GM19397 (cell line): Measurements from ENCODE around the gene DENND1A.

Experiments used
- ATAC-seq: cut with Tn5 transposase; IDR thresholded peaks from one replicate; pipeline ENCODE4 v1.9.1; 2021; ENCODE audit warnings: mild to moderate bottlenecking, moderate library complexity; ENCODE audit not compliant: unreplicated experiment

DENND1A gene

DNA sequence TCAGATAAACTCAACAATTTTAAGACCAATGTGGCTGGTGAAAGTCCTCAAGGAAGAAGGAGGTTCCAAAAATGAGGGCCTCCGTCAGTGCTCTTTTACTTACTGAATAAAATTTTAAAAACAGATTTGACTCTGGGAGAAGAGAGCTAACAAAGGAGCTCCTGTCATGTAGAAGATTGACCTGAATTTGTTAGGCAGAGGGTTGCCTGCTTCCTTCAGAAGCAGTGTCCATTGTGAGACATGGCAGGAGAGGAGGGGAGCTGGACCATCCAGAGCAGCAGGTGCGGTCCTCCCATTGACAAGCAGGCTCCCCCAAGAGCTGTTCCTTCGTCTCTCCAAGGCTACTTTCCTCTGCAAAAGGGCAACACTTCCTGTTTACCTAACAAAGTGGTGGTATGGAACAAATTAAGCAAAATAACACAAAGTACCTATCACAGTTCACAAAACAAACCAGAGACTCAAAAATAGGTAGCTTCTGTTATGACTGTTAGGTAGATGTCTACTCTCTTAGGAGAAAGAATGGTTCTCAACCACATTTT, 238.1 kb downstream of the DENND1A start:
- ATAC-seq, result no peak

DNA sequence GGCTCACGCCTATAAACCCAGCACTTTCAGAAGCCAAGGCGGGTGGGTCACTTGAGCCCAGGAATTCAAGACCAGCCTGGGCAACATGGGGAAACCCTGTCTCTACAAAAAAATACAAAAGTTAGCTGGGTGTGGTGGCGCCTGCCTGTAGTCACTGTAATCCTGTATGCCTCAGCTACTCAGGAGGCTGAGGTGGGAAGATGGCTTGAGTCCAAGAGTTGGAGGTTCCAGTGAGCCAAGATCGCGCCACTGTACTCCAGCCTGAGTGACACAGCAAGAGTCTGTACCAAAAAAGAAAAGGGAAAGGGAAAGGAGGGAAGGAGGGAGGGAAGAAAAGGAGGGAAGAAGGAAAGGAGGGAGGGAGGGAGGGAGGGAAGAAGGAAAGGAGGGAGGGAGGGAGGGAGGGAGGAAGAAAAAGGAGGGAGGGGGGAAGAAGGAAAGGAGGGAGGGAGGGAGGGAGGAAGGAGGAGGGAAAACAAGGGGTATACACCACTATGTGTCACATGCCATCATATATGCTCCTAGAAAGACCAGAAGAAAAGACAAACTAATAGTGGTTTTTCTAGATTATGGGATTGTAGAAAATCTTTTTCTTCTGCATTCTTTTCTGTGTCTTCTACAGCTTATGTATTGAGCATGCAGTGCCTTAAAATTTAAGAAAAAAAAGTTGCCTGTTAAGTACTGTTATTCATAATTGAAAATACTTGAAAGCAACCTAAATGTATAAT, 240.1 kb downstream of the DENND1A start:
- no peak for ATAC-seq

DNA sequence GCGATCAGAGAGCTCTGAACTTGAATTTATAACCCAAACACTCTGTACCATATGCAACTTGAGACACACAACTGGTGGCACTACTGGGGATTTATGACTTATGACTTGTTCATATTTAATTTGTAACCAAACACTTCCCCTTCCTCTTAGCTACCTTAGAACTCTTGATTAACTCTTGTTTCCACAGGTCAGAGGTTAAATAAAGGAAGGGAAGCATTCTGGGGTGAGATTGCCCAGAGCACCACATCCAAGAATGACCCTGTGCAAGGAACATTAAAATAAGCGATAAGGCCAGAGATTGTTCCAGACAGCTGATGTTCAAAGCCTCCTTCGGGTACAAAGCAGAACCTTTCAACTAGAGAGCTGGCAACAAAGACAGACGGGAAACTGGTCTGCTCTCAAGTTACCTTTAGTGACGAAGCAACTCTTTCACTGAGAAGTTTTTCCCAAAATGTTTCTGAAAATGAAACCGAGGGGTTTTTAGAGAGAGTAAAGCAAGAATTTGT, 242.6 kb downstream of the DENND1A start:
- ATAC-seq, result no peak

DNA sequence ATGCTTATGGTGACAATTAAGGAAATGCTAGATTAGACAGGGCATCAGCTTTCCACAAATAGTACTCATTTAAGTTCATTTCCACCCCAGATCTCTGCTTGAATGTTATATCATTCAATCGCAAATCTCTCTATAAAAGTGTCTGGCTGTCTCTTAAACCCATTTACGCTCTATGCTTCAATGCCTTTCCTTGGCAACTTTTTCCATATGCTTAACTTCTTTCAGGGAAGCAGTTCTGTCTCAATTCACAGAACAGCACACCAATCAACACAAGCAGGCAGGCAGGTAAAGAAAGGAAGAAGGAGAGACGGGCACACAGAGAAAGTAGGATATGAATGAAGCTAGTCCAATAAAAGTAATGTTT, 243.1 kb downstream of the DENND1A start:
- ATAC-seq, result no peak

DNA sequence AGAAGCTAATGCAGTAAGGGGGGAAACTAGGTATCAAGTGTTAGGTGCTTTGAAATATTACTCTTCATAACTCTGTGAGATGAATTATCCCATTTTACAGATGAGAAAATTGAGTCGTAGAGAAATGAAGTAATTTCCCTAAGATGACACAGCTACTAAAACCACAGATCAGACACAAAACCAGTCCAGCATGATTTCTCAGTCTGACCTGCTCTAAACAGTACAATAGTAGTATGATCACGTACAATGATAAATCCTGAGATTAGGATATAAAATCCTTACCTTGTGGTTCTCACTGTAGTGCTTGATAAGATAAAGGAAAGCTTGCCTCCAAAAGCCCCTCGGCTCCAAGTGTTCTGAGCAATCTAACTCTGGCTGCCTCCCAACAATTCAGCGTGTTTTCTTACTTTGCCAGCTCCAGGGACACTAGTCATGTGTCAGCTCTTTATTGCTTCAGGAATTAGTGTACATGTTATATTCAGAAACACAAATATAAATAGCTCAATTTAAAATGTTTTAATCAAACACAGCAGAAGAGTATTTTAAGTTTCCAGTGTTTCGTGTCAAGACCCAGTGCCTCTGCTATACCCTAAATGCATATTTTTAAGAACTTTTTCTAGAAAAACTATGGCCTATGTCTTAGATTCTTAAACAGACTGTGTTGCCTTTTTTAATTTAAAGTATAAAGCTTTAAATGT, 243.6 kb downstream of the DENND1A start:
- ATAC-seq, result no peak

DNA sequence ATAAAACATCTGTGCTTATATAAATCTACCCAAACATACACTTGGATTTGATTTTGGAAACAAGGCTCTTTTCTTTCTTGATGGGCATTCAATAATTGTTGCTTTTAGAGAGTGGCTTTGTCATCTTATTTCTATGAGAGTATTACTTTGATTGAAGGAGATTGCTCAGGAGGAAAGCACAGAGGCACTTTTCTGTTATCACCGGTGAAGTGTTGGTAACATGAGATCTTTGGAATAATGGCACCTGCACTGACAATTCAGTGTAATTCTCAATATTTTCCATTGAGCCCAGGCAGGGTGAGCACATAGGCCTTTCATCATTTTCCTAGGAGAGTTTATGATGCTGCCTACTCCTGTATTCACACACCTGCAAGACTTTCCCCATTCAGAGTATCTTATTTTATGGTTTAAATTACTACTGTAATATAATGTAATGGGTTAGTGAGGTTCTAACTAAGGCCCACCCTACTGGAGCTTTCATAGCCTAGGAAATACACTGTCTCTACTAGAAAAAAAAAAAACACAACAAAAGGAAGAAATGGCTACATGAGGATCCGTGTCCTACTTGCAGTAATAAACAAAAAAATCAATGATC, 244.3 kb downstream of the DENND1A start:
- ATAC-seq, result no peak

DNA sequence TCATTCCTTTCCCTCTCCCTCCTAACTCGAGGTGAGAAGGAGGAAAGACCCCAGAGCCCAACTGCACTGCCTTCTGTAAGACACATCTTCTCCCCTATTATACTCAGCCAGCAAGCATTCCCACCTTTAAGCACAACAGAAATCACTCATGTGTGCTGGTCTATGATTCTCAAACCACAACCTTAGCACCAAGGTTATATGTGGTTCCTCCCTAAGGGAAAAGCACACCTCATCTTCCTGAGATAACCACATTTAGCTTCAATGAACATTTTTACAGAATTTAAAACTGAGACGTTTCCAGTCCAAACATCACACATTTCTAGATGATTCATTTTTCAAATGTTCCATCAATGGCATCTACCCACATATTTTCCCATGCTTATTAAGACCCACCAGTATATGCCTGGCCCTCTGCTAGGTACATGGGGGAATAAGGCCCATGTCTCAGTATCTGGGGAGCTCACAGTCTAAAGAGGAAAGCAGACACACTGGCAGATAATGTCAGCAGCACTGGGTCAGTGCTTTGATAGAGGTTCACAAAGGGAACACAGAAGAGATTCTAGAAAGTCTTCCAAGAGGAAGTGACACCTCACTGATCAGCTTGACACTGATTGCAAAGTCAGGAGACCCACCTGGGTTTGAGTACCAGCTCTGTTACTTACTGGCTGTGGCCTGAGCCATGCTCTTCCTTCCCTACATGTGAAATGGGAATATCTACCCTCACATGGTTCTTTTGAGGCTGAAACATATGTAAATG, 245.4 kb downstream of the DENND1A start:
- no peak for ATAC-seq

DNA sequence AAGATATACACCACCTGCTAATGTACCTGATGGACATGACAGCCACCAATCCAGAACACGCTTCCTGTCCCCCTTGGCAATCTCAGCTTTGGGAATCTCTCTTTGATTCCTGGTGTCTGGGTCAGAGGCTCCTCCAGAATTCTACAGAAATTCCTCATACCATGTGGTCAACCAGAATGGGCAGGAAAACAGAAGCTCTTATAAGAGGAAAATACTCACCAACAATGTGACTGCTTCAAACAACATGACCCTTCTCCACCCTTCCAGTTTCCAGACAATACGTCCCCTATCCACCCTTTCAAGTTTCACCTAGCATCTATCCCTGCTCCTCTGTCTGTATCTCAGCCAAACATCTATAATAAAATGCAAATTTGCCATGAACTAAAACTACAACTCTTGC, 247.2 kb downstream of the DENND1A start:
- no peak for ATAC-seq

DNA sequence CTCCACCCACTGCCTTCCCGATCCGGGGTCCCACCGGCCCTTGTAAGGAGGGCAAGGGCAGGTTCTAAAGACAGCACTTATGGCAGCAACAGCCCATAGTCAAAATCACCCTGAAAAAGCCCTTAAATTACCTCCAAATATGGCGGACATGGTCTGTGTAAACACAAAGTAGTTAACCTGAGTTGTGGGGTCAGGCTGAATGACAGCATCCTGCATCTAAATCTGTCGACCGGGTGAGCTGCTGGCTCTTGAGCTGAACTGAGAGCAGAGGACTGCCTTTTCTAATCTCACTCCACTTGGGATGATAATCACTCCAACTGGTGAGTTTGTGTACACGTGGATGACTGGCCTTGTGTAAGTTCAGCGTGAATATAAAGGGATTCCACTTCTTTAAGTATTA, 249.6 kb downstream of the DENND1A start:
- no peak for ATAC-seq

DNA sequence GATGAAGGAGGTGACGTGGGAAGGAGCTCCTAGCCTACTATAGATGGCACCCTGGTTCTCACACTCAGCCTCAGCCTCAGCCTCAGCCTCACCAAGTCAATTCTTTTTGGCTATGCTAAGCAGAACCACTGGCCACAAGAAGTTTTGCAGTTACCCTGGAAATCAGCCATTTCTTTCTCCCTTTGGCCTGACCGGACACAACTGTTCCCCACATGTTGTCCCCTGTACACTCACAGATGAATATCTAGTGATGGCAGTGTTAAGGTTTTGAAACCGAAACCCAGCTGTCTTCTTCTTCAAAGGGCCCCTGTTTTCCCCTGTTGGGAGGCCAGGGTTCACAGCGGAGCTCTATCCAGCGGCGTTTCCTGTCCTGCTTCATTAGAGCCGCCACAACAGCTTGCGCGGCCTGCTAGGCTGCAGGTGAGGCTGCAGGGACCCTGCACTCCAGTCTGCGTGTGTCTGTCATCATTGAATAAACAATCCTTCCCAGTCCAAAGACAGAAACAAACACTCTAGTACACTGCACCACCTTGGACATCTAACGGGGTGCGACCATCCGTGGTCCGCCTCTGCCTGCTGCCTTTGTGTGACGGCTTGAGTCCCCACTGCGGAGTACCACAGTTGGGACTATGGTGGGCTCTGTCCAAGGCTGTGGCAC, 250.5 kb downstream of the DENND1A start:
- ATAC-seq, result peak; percentile 90

DNA sequence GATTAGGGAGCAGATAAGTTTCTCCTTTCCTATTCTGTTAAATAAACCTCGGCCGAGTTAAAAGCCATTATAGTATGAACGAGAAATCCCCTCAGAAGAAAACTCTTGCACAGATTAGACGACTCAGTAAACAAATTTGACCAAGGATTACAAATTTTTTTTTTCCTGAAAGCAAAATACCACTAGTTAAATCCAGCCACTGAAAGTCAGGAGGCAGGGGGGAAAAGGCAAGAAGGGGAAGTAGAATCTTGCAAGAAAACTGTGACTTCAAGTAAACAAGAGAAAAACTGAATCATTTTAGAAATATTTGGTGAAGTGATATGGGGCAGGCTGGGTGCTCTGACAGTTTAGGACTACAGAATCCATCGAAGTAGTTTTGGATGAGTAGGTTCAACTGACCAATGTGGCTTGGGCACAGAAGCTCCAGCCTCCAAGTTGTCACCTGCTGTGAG, 251.0 kb downstream of the DENND1A start:
- no peak for ATAC-seq

DNA sequence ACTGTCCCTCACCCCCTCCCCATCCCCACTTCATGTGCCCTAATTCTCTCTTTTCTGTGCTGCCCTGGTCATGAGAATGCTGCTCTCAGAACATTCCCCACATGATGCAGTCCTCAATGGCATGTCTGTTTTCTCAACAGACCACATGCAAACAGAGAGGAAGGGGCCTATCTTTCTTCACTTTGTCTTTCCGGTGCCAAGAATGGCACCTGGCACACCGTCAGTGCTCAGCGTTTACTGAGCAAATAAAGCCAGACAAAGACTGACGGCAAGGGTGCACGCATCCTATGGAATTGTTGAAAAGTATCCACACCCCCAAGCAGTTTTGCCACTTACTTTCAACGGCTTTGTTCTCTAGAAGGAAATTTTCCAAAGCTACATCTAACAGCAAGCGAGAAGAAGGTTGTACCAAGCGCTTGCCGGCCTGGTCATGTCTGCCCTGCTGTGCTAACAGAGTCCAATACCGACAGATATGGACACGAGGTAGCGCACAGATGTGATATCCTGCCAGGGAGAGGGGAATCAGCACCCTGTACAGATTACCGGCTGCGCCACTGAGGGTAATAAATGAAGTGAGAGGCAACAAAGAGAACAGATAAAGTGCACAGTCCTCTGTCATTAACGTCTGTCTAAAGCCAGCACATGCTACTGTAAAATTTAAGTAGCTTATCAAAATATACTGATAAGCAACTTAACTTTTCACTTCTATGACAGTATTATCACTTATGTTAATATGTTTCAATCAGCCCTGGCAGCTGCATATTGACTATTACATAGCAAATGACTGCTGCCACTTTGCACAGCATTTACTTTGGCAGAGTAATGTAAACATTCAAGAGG, 251.7 kb downstream of the DENND1A start:
- no peak for ATAC-seq

DNA sequence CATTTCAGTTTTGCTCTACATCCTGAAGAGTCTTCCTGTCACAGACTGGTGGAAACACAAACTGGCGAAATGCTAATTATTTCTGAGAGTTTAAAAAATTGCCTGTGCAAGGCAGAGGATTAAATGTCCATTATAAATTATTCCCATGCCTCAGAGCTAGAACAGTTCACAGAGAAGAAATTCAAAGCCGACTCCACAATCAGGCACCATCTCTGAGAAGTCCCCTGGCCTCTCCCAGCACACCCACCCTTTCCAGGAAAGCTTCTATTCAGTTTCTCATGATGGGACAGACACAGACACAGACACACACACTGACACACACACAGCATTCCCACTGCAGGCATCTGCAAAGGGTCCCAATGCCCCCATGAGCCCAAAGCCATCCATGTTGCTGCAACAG, 253.1 kb downstream of the DENND1A start:
- ATAC-seq, result no peak

DNA sequence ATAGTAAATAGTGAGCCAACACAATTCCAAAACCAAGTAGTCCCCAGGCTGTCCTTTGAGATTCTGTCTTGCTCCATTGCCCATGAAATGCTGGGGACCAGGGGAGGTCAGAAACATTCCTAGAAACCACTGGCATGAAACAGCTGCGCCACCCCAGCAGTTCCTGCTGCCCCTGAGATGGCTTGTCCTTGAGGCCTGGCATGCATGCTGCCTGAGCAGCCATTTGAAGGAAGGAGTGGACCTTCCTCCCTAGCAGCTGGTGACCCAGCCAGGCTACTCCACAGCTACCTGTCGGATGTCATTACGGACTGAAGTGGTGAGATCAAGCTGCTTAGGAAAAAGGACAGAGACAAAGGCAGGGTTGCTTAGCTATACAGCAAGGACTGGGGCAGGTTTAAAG, 260.6 kb downstream of the DENND1A start:
- ATAC-seq, result no peak

DNA sequence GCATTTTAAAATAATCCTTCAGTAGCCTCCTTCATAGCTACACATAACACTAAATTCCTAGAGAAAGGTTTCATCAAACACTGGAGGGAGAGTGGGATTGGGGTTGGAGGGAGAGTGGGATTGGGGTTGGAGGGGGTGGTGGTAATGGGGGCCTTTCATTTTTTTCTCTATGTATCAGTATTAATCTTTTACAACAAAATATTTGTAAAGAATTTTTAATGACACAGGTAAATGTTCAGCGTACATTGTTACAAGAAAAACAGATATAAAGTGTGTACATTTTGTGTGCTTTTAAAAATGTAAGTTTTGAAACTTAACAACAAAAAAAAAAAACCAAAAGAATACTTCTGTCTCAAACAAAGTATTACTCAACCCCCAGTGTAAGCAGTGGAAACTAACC, 266.4 kb downstream of the DENND1A start:
- ATAC-seq, result no peak

DNA sequence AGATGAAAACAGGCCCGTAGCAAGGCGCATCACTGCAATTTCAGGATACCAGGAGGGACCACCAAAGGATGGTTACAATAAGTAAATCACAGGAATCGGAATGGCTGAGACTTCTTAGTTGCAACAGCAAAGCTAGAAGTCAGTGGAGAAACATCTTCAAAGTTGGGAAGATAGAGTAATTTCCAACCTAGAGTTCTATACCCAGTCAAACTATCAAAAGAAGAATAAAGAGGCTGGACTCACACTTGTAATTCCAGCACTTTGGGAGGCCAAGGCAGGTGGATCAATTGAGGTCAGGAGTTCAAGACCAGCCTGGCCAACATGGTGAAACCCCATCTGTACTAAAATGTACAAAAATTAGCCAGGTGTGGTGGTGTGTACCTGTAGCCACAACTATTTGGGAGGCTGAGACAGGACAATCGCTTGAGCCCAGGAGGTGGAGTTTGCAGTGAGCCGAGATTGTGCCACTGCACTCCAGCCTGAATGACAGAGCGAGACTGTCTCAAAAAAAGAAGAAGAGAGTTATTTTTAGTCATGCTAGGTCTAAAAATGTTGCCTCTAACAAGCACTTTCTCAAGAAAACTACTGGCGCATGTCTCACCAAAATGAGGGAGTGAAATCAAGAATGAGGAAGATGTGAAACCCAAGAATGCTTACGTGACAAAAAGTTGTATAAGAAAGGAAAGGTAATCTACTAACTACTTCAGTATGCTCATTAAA, 267.7 kb downstream of the DENND1A start:
- ATAC-seq, result no peak

DNA sequence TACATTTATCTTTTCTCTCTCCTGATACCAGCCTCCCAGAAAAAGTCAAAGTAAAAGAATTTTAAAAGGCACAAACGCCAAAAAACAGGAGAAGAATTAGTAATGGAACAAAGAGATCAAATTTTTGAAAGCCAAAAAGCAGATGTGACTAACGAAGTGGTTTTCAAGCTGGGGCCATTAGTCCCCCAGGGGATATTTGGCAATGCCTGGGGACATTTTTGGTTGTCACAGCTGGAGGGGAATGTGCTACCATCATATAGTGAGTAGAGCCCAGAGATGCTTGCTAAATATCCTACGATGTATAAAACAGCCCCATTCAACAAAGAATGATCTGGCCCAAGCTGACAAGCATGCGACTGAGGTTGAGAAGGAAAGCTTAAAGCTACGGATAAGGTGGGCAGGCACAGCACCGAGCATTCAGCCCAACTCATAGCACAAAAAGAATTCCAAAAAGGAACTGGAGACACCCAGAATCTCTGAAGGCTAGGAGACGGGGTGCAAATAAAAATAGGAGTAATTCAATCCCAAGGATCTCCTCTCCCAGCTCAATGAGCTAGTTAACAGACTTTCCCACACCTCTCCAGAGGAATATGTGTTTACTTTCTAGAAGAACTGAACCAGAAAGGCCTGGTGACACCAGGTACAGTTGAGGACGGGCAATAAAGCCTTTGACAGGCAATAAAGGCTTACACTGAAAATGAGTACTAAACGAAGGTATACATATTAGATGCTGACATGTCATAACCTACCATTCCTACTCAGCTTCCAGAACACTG, 269.0 kb downstream of the DENND1A start:
- no peak for ATAC-seq

DNA sequence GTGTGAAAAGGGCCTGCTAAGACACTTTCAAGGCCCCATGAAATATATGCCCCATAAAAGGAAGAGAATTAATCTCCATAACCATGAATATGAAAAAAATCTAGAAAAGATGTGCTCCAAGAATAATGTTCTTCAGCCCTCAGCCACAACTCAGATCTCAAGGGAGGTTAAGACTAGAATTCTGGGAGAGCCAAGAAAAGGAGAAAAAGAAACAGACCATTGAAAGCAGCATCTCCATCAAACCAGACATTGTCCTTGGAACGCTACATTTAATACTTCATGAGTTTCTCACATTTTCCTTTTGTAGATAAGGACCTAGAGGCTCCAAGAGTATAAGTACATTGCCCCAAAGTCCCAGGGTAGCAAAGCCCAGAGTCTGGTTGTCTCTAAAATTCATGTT, 270.6 kb downstream of the DENND1A start:
- ATAC-seq, result no peak
